Activated CD8-positive, alpha-beta T cell treated with anti-CD3 and anti-CD28 coated beads for 36 hours (primary cell): ENCODE data around the gene ZNF469. TPM values are rescaled to one million over a fixed set of nuclear protein-coding genes. Genes with fewer than 3 reads are reported as not detected.

Source experiments
- ATAC-seq: fragments of 200-7000 bp; cut with Tn5 transposase; one replicate; pipeline ENCODE4 v1.10.0; 2021; ENCODE audit warnings: mild to moderate bottlenecking, moderate library complexity
- CTCF ChIA-PET: fragments of 350-600 bp; sonication (Branson Sonifier 250); formaldehyde crosslinking; loops from one replicate; lab custom pipeline; 2021; ENCODE audit warnings: antibody characterized with exemption; lab: Charles Lee
- POLR2A ChIA-PET: fragments of 350-600 bp; sonication (Branson Sonifier 250); formaldehyde crosslinking; loops from one replicate; lab custom pipeline; 2021; ENCODE audit warnings: antibody characterized with exemption; lab: Charles Lee
- DNase-seq: peaks from one replicate; pipeline ENCODE4 v3.0.0-alpha.2; 2020
- H3K27ac Mint-ChIP-seq: one replicate; pipeline ENCODE4 v1.8.0; 2021; ENCODE audit warnings: mild to moderate bottlenecking, mixed read lengths
- H3K27me3 Mint-ChIP-seq: one replicate; pipeline ENCODE4 v1.8.0; 2021; ENCODE audit warnings: mixed read lengths
- H3K36me3 Mint-ChIP-seq: one replicate; pipeline ENCODE4 v1.8.0; 2021; ENCODE audit warnings: low read depth, mixed read lengths
- H3K4me1 Mint-ChIP-seq: one replicate; pipeline ENCODE4 v1.8.0; 2021; ENCODE audit warnings: low read depth, mixed read lengths
- H3K4me3 Mint-ChIP-seq: one replicate; pipeline ENCODE4 v1.8.0; 2021; ENCODE audit warnings: mild to moderate bottlenecking, moderate library complexity, mixed read lengths
- H3K9me3 Mint-ChIP-seq: one replicate; pipeline ENCODE4 v1.8.0; 2021; ENCODE audit warnings: mixed read lengths
- intact Hi-C: fragments of 100-400 bp; cut with micrococcal nuclease; formaldehyde crosslinking; loops from one replicate; pipeline ENCODE4 v1.10.0; 2022
- total RNA-seq, 2 experiments: library from RNA; stranded (reverse); gene quantifications; one replicate each; pipeline ENCODE4 v1.2.3, GENCODE V29; 2021
- TF ChIP-seq, protein P1 (sequence below): fragments of 200-600 bp; IDR thresholded peaks from one replicate; pipeline ENCODE4 v1.8.0; 2022; ENCODE audit warnings: antibody characterized with exemption, mild to moderate bottlenecking

The ZNF469 gene
- total RNA-seq, 2 experiments from 2014 or later: 0.45 to 0.56 TPM

DNA sequence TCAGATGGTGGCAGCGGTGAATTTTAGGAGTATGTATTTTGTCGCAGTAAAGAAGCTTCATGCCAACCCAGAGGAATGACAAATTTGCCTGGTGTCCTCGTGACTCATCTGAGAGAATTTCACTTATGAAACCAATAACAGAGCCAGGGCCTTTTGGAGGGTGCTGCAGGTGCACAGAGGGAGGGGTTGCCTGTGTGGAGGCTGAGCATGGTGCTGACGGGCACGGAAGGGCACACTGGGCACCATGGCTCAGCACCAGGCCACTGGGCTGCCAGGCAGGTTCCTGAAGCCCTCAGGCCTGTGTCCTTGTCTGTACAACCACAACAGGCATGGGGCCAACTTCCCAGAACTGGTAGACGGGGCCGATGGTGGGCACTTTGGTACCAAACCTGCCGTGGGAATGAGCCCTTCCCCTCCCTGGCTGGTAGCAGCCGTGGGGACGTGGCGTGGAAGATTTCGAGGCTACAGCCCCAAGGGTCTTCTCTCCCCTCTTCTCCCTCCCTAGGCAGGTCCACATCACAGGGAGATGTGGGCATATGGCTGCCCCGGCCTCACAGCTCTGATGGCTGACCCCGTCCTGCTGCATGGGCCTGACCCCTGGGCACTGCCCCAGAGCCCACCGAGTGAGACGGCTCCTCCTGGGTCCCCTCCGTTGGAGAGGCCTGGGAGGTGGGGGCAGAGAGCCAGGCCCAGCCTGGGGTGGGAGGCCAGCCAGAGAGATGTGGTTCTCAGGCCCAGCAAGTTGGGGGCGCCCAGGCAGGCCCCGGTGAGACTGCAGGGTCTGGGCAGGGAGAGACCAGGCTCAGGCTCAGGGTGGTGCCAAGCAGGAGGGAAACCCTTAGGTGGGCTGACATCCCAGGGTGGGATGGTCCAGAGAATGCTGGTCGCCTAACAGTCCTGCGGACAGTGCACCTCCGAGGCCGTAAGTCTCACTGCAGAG lies 30.2 kb upstream of the ZNF469 start:
- Mint-ChIP-seq H3K9me3 (no peaks in the 10 kb centered on the region), H3K27me3 (no peaks in the 10 kb centered on the region), H3K4me1 (peaks cover 3% of the 10 kb centered on the region), H3K36me3 (no peaks in the 10 kb centered on the region), H3K4me3 (no peak overlapping the region), H3K27ac (no peak overlapping the region)
- TF ChIP-seq, protein P1, sequence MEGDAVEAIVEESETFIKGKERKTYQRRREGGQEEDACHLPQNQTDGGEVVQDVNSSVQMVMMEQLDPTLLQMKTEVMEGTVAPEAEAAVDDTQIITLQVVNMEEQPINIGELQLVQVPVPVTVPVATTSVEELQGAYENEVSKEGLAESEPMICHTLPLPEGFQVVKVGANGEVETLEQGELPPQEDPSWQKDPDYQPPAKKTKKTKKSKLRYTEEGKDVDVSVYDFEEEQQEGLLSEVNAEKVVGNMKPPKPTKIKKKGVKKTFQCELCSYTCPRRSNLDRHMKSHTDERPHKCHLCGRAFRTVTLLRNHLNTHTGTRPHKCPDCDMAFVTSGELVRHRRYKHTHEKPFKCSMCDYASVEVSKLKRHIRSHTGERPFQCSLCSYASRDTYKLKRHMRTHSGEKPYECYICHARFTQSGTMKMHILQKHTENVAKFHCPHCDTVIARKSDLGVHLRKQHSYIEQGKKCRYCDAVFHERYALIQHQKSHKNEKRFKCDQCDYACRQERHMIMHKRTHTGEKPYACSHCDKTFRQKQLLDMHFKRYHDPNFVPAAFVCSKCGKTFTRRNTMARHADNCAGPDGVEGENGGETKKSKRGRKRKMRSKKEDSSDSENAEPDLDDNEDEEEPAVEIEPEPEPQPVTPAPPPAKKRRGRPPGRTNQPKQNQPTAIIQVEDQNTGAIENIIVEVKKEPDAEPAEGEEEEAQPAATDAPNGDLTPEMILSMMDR: no peak
- no peak for DNase-seq
- intact Hi-C loops: no loop called here
- ChIA-PET CTCF (no interaction called here), POLR2A (no interaction called here)
- ATAC-seq: no peak

- Mint-ChIP-seq H3K36me3 (no peaks in the 10 kb centered on the region), H3K27ac (no peak overlapping the region), H3K4me3 (no peak overlapping the region), H3K4me1 (peaks cover 1% of the 10 kb centered on the region), H3K9me3 (no peaks in the 10 kb centered on the region), H3K27me3 (no peaks in the 10 kb centered on the region)
- CTCF ChIA-PET: no interaction called here
- POLR2A ChIA-PET: no interaction called here
- intact Hi-C loops: no loop called here
- TF ChIP-seq, protein P1: no peak
- DNase-seq (no peak), ATAC-seq (no peak)
Measured at GRCh38 chr16:88353232-88353631, 29.5 kb upstream of the ZNF469 start.

- intact Hi-C loops: no loop called here
Measured at GRCh38 chr16:88353691-88354090, 29.1 kb upstream of the ZNF469 start.

DNA sequence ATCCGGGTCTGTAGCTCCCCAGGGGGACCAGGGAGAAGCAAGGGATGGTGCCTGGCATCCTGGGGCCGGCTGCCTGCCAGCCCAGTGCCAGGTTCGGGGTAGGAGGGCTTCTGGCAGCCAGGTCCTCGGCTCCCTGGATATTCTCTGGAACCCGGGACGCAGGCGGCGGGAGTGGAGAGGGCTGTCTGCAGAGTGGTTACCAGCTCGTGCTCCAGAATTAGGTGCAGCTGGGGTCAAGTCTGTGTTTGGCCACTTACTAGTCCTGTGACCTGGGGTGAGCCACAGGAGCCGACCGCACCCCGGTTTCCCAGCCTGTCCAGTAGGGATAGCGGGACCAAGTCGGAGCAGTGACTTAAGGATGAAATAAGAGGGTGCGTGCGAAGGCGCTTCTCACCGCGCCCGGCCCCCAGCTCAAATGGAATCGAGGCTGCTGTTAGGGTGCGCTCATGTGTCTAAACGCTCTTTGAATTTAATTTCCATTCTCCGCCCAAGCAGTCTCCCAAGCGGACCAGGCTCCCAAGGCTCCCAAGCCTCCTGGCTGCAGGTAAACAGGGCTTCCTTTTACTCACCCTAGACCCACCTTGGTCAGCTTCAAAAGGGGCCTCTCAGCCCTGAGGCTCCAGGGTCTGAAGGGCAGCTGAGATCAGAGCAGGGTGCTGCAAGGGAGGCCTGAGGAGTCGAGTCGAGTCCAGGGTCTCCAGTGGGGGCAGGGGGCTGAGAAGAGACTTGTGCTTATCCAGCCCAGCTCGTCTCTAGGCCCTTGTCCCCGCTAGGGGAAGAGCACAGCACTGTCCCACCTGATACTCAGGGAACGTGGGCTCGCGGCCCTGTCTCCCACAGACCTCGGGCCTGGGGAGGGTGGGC lies 28.3 kb upstream of the ZNF469 start:
- ATAC-seq (no peak), DNase-seq (no peak)
- intact Hi-C loops: no loop called here
- Mint-ChIP-seq H3K4me1 (no peaks in the 10 kb centered on the region), H3K27me3 (no peaks in the 10 kb centered on the region), H3K9me3 (no peaks in the 10 kb centered on the region), H3K27ac (no peak overlapping the region), H3K36me3 (no peaks in the 10 kb centered on the region), H3K4me3 (no peak overlapping the region)
- TF ChIP-seq, protein P1: no peak
- POLR2A ChIA-PET: no interaction called here
- CTCF ChIA-PET: no interaction called here

More at GRCh38 chr16:88353691-88354090, 29.1 kb upstream of the ZNF469 start:
- ATAC-seq (no peak), DNase-seq (no peak)
- Mint-ChIP-seq H3K9me3 (no peaks in the 10 kb centered on the region), H3K36me3 (no peaks in the 10 kb centered on the region), H3K4me3 (no peak overlapping the region), H3K4me1 (no peaks in the 10 kb centered on the region), H3K27ac (no peak overlapping the region), H3K27me3 (no peaks in the 10 kb centered on the region)
- POLR2A ChIA-PET: no interaction called here
- TF ChIP-seq, protein P1: no peak
- CTCF ChIA-PET: no interaction called here

DNA sequence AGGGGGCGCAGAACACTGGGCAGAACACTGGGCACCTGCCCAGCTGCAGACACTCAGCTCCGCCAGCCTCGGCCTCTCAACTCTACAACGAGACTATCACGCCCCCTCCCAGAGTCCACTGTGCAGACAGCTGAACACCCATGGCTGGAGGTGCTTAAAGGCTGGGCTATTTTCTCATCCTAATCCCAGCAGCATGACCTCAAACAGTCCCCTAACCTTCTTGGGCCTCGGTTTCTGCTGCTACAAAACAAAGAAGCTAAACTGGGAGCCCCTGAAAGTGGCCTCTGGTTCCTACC lies 27.7 kb upstream of the ZNF469 start:
- no peaks in the 10 kb centered on the region for H3K9me3 Mint-ChIP-seq
- no peak for ATAC-seq
- no peak overlapping the region for H3K4me3 Mint-ChIP-seq
- H3K4me1 Mint-ChIP-seq: no peaks in the 10 kb centered on the region
- DNase-seq: no peak
- intact Hi-C loops: no loop called here
- no peaks in the 10 kb centered on the region for H3K36me3 Mint-ChIP-seq
- POLR2A ChIA-PET: no interaction called here
- H3K27ac Mint-ChIP-seq: no peak overlapping the region
- H3K27me3 Mint-ChIP-seq: no peaks in the 10 kb centered on the region
- CTCF ChIA-PET: no interaction called here
- TF ChIP-seq, protein P1: no peak
